DND-41 (cell line): Measurements from ENCODE around the gene CEMIP.

Experiments
- ATAC-seq: fragments of 200-7000 bp; cut with Tn5 transposase; 3 replicates; pipeline ENCODE4 v1.9.1; 2021; ENCODE audit warnings: low read depth; ENCODE audit not compliant: insufficient read depth
- DNase-seq: peaks from one replicate; pipeline ENCODE4 v3.0.0-alpha.2; 2020
- H2AFZ ChIP-seq: 2 replicates; pipeline ENCODE4 v1.6.0; 2012; ENCODE audit warnings: low read depth, low read length
- H3K27ac ChIP-seq: 2 replicates; pipeline ENCODE4 v1.5.1; 2012; ENCODE audit warnings: low read length, inconsistent platforms
- H3K27me3 ChIP-seq: fragments of 200-600 bp; sonication (generic); 2 replicates; pipeline ENCODE4 v1.6.0; 2012; ENCODE audit warnings: low read length, mild to moderate bottlenecking, inconsistent platforms; ENCODE audit not compliant: insufficient read depth, poor library complexity
- H3K36me3 ChIP-seq: 2 replicates; pipeline ENCODE4 v1.5.1; 2012; ENCODE audit warnings: low read length, inconsistent platforms; ENCODE audit not compliant: insufficient read depth
- H3K4me1 ChIP-seq: 2 replicates; pipeline ENCODE4 v1.5.1; 2012; ENCODE audit warnings: mild to moderate bottlenecking, low read length; ENCODE audit not compliant: insufficient read depth
- H3K4me2 ChIP-seq: 2 replicates; pipeline ENCODE4 v1.6.0; 2012; ENCODE audit warnings: mild to moderate bottlenecking, moderate library complexity, low read length, inconsistent platforms; ENCODE audit not compliant: insufficient read depth
- H3K4me3 ChIP-seq, 2 experiments: fragments of 200-600 bp in 1 of 2; shearing (Covaris generic) in 1 of 2; 2 replicates each; pipeline ENCODE4 v1.5.1; 2012 to 2016; ENCODE audit warnings: inconsistent platforms in 2 of 2, low read length in 2 of 2, mild to moderate bottlenecking in 2 of 2, low read depth in 1 of 2, moderate library complexity in 1 of 2
- H3K79me2 ChIP-seq: 2 replicates; pipeline ENCODE4 v1.6.0; 2012; ENCODE audit warnings: low read length, inconsistent platforms; ENCODE audit not compliant: insufficient read depth
- H3K9ac ChIP-seq: 2 replicates; pipeline ENCODE4 v1.6.0; 2012; ENCODE audit warnings: low read depth, mild to moderate bottlenecking, inconsistent platforms, low read length, moderate library complexity
- H3K9me3 ChIP-seq: 2 replicates; pipeline ENCODE4 v1.5.1; 2012; ENCODE audit warnings: low read length, moderate library complexity, mild to moderate bottlenecking, inconsistent platforms; ENCODE audit not compliant: insufficient read depth, severe bottlenecking
- H4K20me1 ChIP-seq: 2 replicates; pipeline ENCODE4 v1.6.0; 2012; ENCODE audit warnings: low read length; ENCODE audit not compliant: insufficient read depth
- CTCF ChIP-seq: IDR thresholded peaks from 2 replicates; pipeline ENCODE4 v1.5.1; 2012; ENCODE audit warnings: borderline replicate concordance, low read length, moderate library complexity, mild to moderate bottlenecking; ENCODE audit not compliant: poor library complexity, severe bottlenecking; ENCODE audit errors: extremely low read depth
- EZH2 ChIP-seq: IDR thresholded peaks from 3 replicates; pipeline ENCODE4 v1.6.1; 2012; ENCODE audit warnings: borderline replicate concordance, low read depth, mild to moderate bottlenecking, moderate library complexity, low read length, inconsistent platforms; ENCODE audit not compliant: severe bottlenecking

Gene CEMIP

DNA sequence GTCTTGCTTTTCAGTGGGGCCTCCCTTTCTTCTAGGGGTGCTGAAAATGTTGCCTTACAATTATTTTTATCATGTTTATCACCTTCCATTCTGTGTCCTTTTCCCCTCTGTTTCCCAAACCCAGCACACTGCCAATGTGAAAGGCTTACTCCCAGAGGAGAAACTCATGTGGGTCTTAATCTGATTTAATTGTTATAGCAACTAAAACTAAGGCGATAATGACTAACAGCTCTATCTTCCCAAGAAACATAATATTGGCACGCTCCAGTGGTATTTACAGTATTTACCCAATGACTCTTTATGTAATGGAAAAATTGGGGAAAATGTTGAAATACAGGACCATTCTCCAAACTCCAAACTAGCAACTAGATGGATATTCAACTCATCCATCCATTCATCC is 152.0 kb downstream of the CEMIP start:
- Histone ChIP-seq H3K27ac (no peak overlapping the region), H3K79me2 (no peaks in the 10 kb centered on the region), H3K27me3 (no peaks in the 10 kb centered on the region), H3K4me3 (no peak overlapping the region), H4K20me1 (no peaks in the 10 kb centered on the region), H3K9ac (no peak overlapping the region), H3K9me3 (no peaks in the 10 kb centered on the region), H2AFZ (no peak overlapping the region), H3K36me3 (no peaks in the 10 kb centered on the region), H3K4me1 (no peaks in the 10 kb centered on the region), H3K4me2 (no peak overlapping the region)
- no peak for ATAC-seq
- no peak for DNase-seq
- TF ChIP-seq CTCF = no peak
- no peak for TF ChIP-seq EZH2

GRCh38 chr15:80931721-80932512 is 152.7 kb downstream of the CEMIP start:
- DNase-seq (no peak), ATAC-seq (no peak)
- Histone ChIP-seq H3K4me3 (no peak overlapping the region), H3K79me2 (no peaks in the 10 kb centered on the region), H3K36me3 (no peaks in the 10 kb centered on the region), H3K27ac (no peak overlapping the region), H3K4me1 (no peaks in the 10 kb centered on the region), H3K4me2 (no peak overlapping the region), H3K9me3 (no peaks in the 10 kb centered on the region), H3K9ac (no peak overlapping the region), H4K20me1 (no peaks in the 10 kb centered on the region), H2AFZ (no peak overlapping the region), H3K27me3 (no peaks in the 10 kb centered on the region)
- TF ChIP-seq EZH2 (no peak), CTCF (no peak)

DNA sequence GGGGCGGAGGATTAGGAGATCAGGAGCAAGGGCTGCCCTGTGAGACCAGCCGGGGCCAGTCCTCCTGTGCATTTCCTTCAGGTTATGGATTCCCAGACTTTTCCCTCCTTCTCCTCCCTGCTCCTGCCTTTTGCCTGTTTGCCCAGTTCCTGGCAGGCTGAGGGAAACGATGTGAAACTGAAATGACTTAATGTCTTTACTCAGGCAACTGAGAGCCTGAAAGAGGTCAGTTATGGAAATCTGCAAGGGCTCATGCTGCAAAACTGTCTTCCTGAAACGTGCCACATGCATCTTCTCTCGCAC is 153.3 kb downstream of the CEMIP start:
- Histone ChIP-seq H2AFZ (no peak overlapping the region), H3K36me3 (no peaks in the 10 kb centered on the region), H3K9ac (no peak overlapping the region), H3K27me3 (no peaks in the 10 kb centered on the region), H3K4me1 (no peaks in the 10 kb centered on the region), H3K27ac (no peak overlapping the region), H3K4me2 (no peak overlapping the region), H3K9me3 (no peaks in the 10 kb centered on the region), H4K20me1 (no peaks in the 10 kb centered on the region), H3K4me3 (no peak overlapping the region), H3K79me2 (no peaks in the 10 kb centered on the region)
- no peak for ATAC-seq
- no peak for DNase-seq
- TF ChIP-seq CTCF (no peak), EZH2 (no peak)

GRCh38 chr15:80932989-80933388 is 153.8 kb downstream of the CEMIP start:
- Histone ChIP-seq H3K9me3 (no peaks in the 10 kb centered on the region), H3K4me1 (no peaks in the 10 kb centered on the region), H3K79me2 (no peaks in the 10 kb centered on the region), H3K27ac (no peak overlapping the region), H3K4me3 (no peak overlapping the region), H3K9ac (no peak overlapping the region), H4K20me1 (no peaks in the 10 kb centered on the region), H2AFZ (no peak overlapping the region), H3K4me2 (no peak overlapping the region), H3K36me3 (no peaks in the 10 kb centered on the region), H3K27me3 (no peaks in the 10 kb centered on the region)
- TF ChIP-seq CTCF (no peak), EZH2 (no peak)
- DNase-seq (no peak), ATAC-seq (no peak)
